Osteoblast (primary cell): ENCODE data around the gene PRKAG2. TPM values are rescaled to one million over a fixed set of nuclear protein-coding genes. Genes with fewer than 3 reads are reported as not detected.

Experiments
- DNase-seq: peaks from one replicate; pipeline ENCODE4 v3.0.0; 2011; ENCODE audit warnings: low spot score, mixed read lengths; ENCODE audit not compliant: insufficient read length; ENCODE audit errors: missing footprints
- H2AFZ ChIP-seq: 2 replicates; pipeline ENCODE4 v1.6.0; 2011; ENCODE audit warnings: mild to moderate bottlenecking, low read length
- H3K27ac ChIP-seq: 2 replicates; pipeline ENCODE4 v1.5.1; 2011; ENCODE audit warnings: mild to moderate bottlenecking, low read depth, low read length, moderate library complexity
- H3K27me3 ChIP-seq: 2 replicates; pipeline ENCODE4 v1.6.0; 2012; ENCODE audit warnings: mild to moderate bottlenecking, control low read depth, inconsistent platforms, low read length, moderate library complexity; ENCODE audit not compliant: insufficient read depth
- H3K36me3 ChIP-seq: 2 replicates; pipeline ENCODE4 v1.5.1; 2011; ENCODE audit warnings: mild to moderate bottlenecking, low read length, control low read depth, moderate library complexity; ENCODE audit not compliant: insufficient read depth
- H3K4me1 ChIP-seq: 2 replicates; pipeline ENCODE4 v1.5.1; 2011; ENCODE audit warnings: mild to moderate bottlenecking, low read length, control low read depth, moderate library complexity; ENCODE audit not compliant: insufficient read depth
- H3K4me2 ChIP-seq: 2 replicates; pipeline ENCODE4 v1.6.0; 2011; ENCODE audit warnings: mild to moderate bottlenecking, low read length; ENCODE audit not compliant: insufficient read depth
- H3K4me3 ChIP-seq: fragments of 200-600 bp; sonication (generic); 3 replicates; pipeline ENCODE4 v1.5.1; 2012; ENCODE audit warnings: mild to moderate bottlenecking, low read length, inconsistent platforms; ENCODE audit not compliant: insufficient read depth
- H3K79me2 ChIP-seq: 2 replicates; pipeline ENCODE4 v1.6.0; 2012; ENCODE audit warnings: mild to moderate bottlenecking, low read length, control low read depth, inconsistent platforms; ENCODE audit not compliant: insufficient read depth
- H3K9me3 ChIP-seq: 2 replicates; pipeline ENCODE4 v1.5.1; 2011; ENCODE audit warnings: low read depth, low read length, control low read depth
- H4K20me1 ChIP-seq: 2 replicates; pipeline ENCODE4 v1.6.0; 2012; ENCODE audit warnings: mild to moderate bottlenecking, low read length, control low read depth; ENCODE audit not compliant: insufficient read depth
- CTCF ChIP-seq: IDR thresholded peaks from 2 replicates; pipeline ENCODE4 v1.5.1; 2011; ENCODE audit warnings: mild to moderate bottlenecking, low read depth, low read length, moderate library complexity; ENCODE audit errors: extremely low read depth
- total RNA-seq: library from RNA; depleted of rRNA; stranded (reverse); fragments of >200 nt; gene quantifications from 2 replicates; pipeline ENCODE4 v1.2.3, GENCODE V29; 2012

The PRKAG2 gene
- total RNA-seq, 1 donor, result 20.6 TPM

GRCh38 chr7:151710121-151710640, 166.7 kb downstream of the PRKAG2 start:
- no peaks in the 10 kb centered on the region for H3K36me3 ChIP-seq
- no peak for TF ChIP-seq CTCF
- H3K27me3 ChIP-seq, result no peaks in the 10 kb centered on the region
- DNase-seq, result peak; percentile 69
- no peak overlapping the region for H3K4me2 ChIP-seq
- no peaks in the 10 kb centered on the region for H4K20me1 ChIP-seq
- no peaks in the 10 kb centered on the region for H3K79me2 ChIP-seq
- H3K4me1 ChIP-seq, result no peaks in the 10 kb centered on the region
- no peak overlapping the region for H3K27ac ChIP-seq
- H3K4me3 ChIP-seq, result no peak overlapping the region
- H3K9me3 ChIP-seq, result no peaks in the 10 kb centered on the region
- no peak overlapping the region for H2AFZ ChIP-seq

GRCh38 chr7:151709141-151710038, 167.5 kb downstream of the PRKAG2 start:
- Histone ChIP-seq H3K4me3 (no peak overlapping the region), H3K4me2 (no peak overlapping the region), H3K27ac (no peak overlapping the region), H4K20me1 (no peaks in the 10 kb centered on the region), H3K27me3 (no peaks in the 10 kb centered on the region), H3K9me3 (no peaks in the 10 kb centered on the region), H3K4me1 (no peaks in the 10 kb centered on the region), H2AFZ (no peak overlapping the region), H3K79me2 (no peaks in the 10 kb centered on the region), H3K36me3 (no peaks in the 10 kb centered on the region)
- no peak for TF ChIP-seq CTCF
- DNase-seq, result peak; percentile 47

DNA sequence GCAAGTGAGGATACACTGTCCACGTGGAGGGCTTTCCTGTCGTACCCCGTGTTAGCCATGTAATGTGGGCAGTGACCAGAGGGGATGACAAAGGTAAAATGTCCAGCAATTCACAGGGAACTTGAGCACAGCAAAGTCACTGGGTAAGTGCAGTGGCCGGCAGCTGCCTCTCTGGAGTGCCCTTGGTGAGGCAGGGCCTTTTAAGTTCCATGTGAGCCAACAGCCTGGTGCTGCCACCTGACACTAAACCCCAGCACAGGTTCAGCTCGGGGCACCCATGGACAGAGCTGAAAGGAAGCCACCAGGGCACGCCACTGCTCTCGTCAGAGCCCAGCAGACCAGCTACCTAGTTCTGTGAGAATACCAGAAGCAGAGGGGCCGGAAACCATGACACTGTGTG, 168.3 kb downstream of the PRKAG2 start:
- Histone ChIP-seq H3K4me3 (no peak overlapping the region), H2AFZ (no peak overlapping the region), H3K79me2 (no peaks in the 10 kb centered on the region), H3K4me1 (no peaks in the 10 kb centered on the region), H4K20me1 (no peaks in the 10 kb centered on the region), H3K4me2 (no peak overlapping the region), H3K27ac (no peak overlapping the region), H3K36me3 (no peaks in the 10 kb centered on the region), H3K9me3 (no peaks in the 10 kb centered on the region), H3K27me3 (no peaks in the 10 kb centered on the region)
- no peak for TF ChIP-seq CTCF
- DNase-seq, result peak; percentile 39

DNA sequence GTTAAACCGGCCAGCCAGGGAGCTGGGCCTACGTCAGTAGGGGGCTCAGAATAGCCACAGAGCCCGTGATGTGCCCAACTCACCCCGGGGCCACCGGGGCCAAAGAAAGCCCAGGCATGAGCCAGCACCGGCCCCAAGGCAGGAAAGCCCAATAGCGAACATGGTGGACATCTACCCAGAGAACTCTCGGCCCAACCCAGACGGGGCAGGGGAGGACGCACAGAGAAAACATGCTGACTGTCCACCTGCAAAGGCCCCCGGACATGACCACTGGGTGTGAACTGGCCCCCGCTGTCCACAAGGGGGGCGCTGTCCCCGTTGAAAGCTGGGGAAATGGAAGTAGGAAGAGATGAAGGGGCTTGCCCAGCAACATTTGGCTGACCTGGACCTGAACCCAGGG, 169.2 kb downstream of the PRKAG2 start:
- TF ChIP-seq CTCF, result no peak
- H2AFZ ChIP-seq, result no peak overlapping the region
- H4K20me1 ChIP-seq, result no peaks in the 10 kb centered on the region
- H3K36me3 ChIP-seq, result no peaks in the 10 kb centered on the region
- no peaks in the 10 kb centered on the region for H3K27me3 ChIP-seq
- H3K4me2 ChIP-seq, result no peak overlapping the region
- no peaks in the 10 kb centered on the region for H3K79me2 ChIP-seq
- peak; percentile 61 for DNase-seq
- H3K27ac ChIP-seq, result no peak overlapping the region
- no peaks in the 10 kb centered on the region for H3K9me3 ChIP-seq
- no peak overlapping the region for H3K4me3 ChIP-seq
- H3K4me1 ChIP-seq, result no peaks in the 10 kb centered on the region
